Measurements from ENCODE around the gene NEB.
"Not testable (repeated sequence)": the region's sequence is repeated elsewhere in the genome, so short reads cannot be mapped to it uniquely, and the experiment has no call there.

Gene NEB

GRCh38 chr2:151610310-151610709 lies 124.0 kb downstream of the NEB start:
- no peak for DNase-seq (ENCODE audit: low read depth)

GRCh38 chr2:151609705-151610104 lies 124.6 kb downstream of the NEB start:
- DNase-seq (ENCODE audit: low read depth) = no peak

GRCh38 chr2:151607459-151608424 lies 126.5 kb downstream of the NEB start:
- DNase-seq (ENCODE audit: low read depth) = not testable (repeated sequence)

GRCh38 chr2:151603530-151603929 lies 130.7 kb downstream of the NEB start:
- DNase-seq (ENCODE audit: low read depth) = not testable (repeated sequence)

GRCh38 chr2:151602402-151602801 lies 131.9 kb downstream of the NEB start:
- DNase-seq (ENCODE audit: low read depth) = not testable (repeated sequence)

- not testable (repeated sequence) for DNase-seq (ENCODE audit: low read depth)
Measured at GRCh38 chr2:151601803-151602202, 132.5 kb downstream of the NEB start.

- DNase-seq (ENCODE audit: low read depth) = not testable (repeated sequence)
Measured at GRCh38 chr2:151596903-151597608, 137.2 kb downstream of the NEB start.

GRCh38 chr2:151591908-151592255 lies 142.4 kb downstream of the NEB start:
- DNase-seq (ENCODE audit: low read depth) = not testable (repeated sequence)

- DNase-seq (ENCODE audit: low read depth) = not testable (repeated sequence)
Measured at GRCh38 chr2:151591250-151591907, 142.9 kb downstream of the NEB start.

GRCh38 chr2:151581300-151581699 lies 153.0 kb downstream of the NEB start:
- DNase-seq (ENCODE audit: low read depth) = not testable (repeated sequence)

- not testable (repeated sequence) for DNase-seq (ENCODE audit: low read depth)
Measured at GRCh38 chr2:151580697-151581096, 153.6 kb downstream of the NEB start.

GRCh38 chr2:151577116-151577515 lies 157.2 kb downstream of the NEB start:
- no peak for DNase-seq (ENCODE audit: low read depth)

- DNase-seq (ENCODE audit: low read depth) = no peak
Measured at GRCh38 chr2:151576080-151576479, 158.2 kb downstream of the NEB start.

- no peak for DNase-seq (ENCODE audit: low read depth)
Measured at GRCh38 chr2:151575338-151575737, 158.9 kb downstream of the NEB start.

GRCh38 chr2:151570191-151570590 lies 164.1 kb downstream of the NEB start:
- DNase-seq (ENCODE audit: low read depth) = no peak

GRCh38 chr2:151569167-151569566 lies 165.1 kb downstream of the NEB start:
- no peak for DNase-seq (ENCODE audit: low read depth)

GRCh38 chr2:151568501-151568900 lies 165.8 kb downstream of the NEB start:
- DNase-seq (ENCODE audit: low read depth) = no peak

- no peak for DNase-seq (ENCODE audit: low read depth)
Measured at GRCh38 chr2:151567006-151567405, 167.3 kb downstream of the NEB start.

GRCh38 chr2:151562398-151562797 lies 171.9 kb downstream of the NEB start:
- no peak for DNase-seq (ENCODE audit: low read depth)

GRCh38 chr2:151560289-151560688 lies 174.0 kb downstream of the NEB start:
- no peak for DNase-seq (ENCODE audit: low read depth)

- not testable (repeated sequence) for DNase-seq (ENCODE audit: low read depth)
Measured at GRCh38 chr2:151559431-151559830, 174.8 kb downstream of the NEB start.

GRCh38 chr2:151557883-151558282 lies 176.4 kb downstream of the NEB start:
- not testable (repeated sequence) for DNase-seq (ENCODE audit: low read depth)

- DNase-seq (ENCODE audit: low read depth) = no peak
Measured at GRCh38 chr2:151556121-151556520, 178.2 kb downstream of the NEB start.
